ENCODE results near the gene PITX1.

PITX1 gene

GRCh38 chr5:135027697-135028615 lies 6.1 kb downstream of the PITX1 start:
- DNase-seq, result no peak

GRCh38 chr5:135027266-135027696 lies 6.7 kb downstream of the PITX1 start:
- no peak for DNase-seq

- no peak for DNase-seq
Measured at GRCh38 chr5:135026645-135027265, 7.3 kb downstream of the PITX1 start.

- DNase-seq, result no peak
Measured at GRCh38 chr5:135025730-135026644, 8.0 kb downstream of the PITX1 start.

- DNase-seq, result no peak
Measured at GRCh38 chr5:135024956-135025729, 8.9 kb downstream of the PITX1 start.

GRCh38 chr5:135020111-135020895 lies 13.7 kb downstream of the PITX1 start:
- DNase-seq, result no peak

GRCh38 chr5:135019314-135019713 lies 14.7 kb downstream of the PITX1 start:
- no peak for DNase-seq

GRCh38 chr5:135018457-135018856 lies 15.6 kb downstream of the PITX1 start:
- no peak for DNase-seq

GRCh38 chr5:135016861-135017290 lies 17.2 kb downstream of the PITX1 start:
- DNase-seq, result no peak

- DNase-seq, result no peak
Measured at GRCh38 chr5:135015942-135016341, 18.1 kb downstream of the PITX1 start.

- no peak for DNase-seq
Measured at GRCh38 chr5:135013947-135014570, 20.0 kb downstream of the PITX1 start.

- no peak for DNase-seq
Measured at GRCh38 chr5:135013445-135013844, 20.6 kb downstream of the PITX1 start.

GRCh38 chr5:135012951-135013391 lies 21.1 kb downstream of the PITX1 start:
- no peak for DNase-seq

- no peak for DNase-seq
Measured at GRCh38 chr5:135012033-135012588, 21.9 kb downstream of the PITX1 start.

GRCh38 chr5:135011355-135012032 lies 22.5 kb downstream of the PITX1 start:
- DNase-seq, result no peak

- no peak for DNase-seq
Measured at GRCh38 chr5:135010502-135011354, 23.3 kb downstream of the PITX1 start.

- DNase-seq, result no peak
Measured at GRCh38 chr5:135009736-135010501, 24.1 kb downstream of the PITX1 start.
